Uterus (tissue), 2 donors: ENCODE data around the gene NCOR1.
"Not testable (repeated sequence)": the region's sequence is repeated elsewhere in the genome, so short reads cannot be mapped to it uniquely, and the experiment has no call there.

Experiments used
- POLR2A ChIP-seq, 2 donors: fragments of 450-650 bp; IDR thresholded peaks; one replicate each; pipeline ENCODE4 v1.6.1; 2016; ENCODE audit warnings: antibody characterized with exemption in 2 of 2, mild to moderate bottlenecking in 1 of 2, moderate library complexity in 1 of 2
- TF ChIP-seq, protein P1 (sequence below), 4 experiments: fragments of 200-600 bp in 2 of 4; fragments of 450-650 bp in 2 of 4; sonication (generic) in 2 of 4; IDR thresholded peaks; one replicate each; pipeline ENCODE4 v1.5.1; 2016 to 2019; ENCODE audit warnings: antibody characterized with exemption in 4 of 4, mild to moderate bottlenecking in 2 of 4, moderate library complexity in 1 of 4

DNA sequence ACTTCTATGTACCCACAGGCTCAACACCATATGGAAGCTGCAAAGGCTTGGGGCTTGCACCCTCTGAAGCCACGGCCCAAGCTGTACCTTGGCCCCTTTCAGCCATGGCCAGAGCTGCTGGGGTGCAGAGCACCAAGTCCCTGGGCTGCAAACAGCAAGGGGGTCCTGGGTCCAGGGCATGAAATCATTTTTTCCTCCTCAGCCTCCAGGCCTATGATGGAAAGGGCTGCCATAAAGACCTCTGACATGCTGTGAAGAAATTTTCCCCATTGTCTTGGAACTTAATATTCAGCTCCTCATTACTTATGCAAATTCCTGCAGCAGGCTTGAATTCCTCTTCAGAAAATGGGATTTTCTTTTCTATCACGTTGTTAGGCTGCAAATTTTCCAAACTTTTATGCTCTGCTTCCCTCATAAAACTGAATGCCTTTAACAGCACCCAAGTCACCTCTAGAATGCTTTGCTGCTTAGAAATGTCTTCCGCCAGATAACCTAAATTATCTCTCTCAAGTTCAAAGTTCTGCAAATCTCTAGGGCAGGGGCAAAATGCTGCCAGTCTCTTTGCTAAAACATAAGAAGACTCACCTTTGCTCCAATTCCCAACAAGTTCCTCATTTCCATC lies 100.1 kb downstream of the NCOR1 start:
- TF ChIP-seq, protein P1, sequence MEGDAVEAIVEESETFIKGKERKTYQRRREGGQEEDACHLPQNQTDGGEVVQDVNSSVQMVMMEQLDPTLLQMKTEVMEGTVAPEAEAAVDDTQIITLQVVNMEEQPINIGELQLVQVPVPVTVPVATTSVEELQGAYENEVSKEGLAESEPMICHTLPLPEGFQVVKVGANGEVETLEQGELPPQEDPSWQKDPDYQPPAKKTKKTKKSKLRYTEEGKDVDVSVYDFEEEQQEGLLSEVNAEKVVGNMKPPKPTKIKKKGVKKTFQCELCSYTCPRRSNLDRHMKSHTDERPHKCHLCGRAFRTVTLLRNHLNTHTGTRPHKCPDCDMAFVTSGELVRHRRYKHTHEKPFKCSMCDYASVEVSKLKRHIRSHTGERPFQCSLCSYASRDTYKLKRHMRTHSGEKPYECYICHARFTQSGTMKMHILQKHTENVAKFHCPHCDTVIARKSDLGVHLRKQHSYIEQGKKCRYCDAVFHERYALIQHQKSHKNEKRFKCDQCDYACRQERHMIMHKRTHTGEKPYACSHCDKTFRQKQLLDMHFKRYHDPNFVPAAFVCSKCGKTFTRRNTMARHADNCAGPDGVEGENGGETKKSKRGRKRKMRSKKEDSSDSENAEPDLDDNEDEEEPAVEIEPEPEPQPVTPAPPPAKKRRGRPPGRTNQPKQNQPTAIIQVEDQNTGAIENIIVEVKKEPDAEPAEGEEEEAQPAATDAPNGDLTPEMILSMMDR (IDR thresholded peaks at IDR 0.05) = not testable (repeated sequence)
- TF ChIP-seq POLR2A (IDR thresholded peaks at IDR 0.05) = not testable (repeated sequence)
